CD14-positive monocyte (primary cell): Measurements from ENCODE around the gene SLC43A2. TPM values are rescaled to one million over a fixed set of nuclear protein-coding genes. Genes with fewer than 3 reads are reported as not detected.

Experiments
- DNase-seq, 3 donors: peaks; one replicate each; pipeline ENCODE4 v3.0.0-alpha.2; 2011 to 2022
- H2AFZ ChIP-seq: 2 replicates; pipeline ENCODE4 v1.6.0; 2012; ENCODE audit warnings: mild to moderate bottlenecking, low read depth, low read length, inconsistent platforms; ENCODE audit not compliant: insufficient read depth, poor library complexity, severe bottlenecking
- H3K27ac ChIP-seq, 2 donors: 1 replicate in 1 of 2; 2 replicates in 1 of 2; pipeline ENCODE4 v1.5.1; 2012 to 2013; ENCODE audit warnings: low read length in 2 of 2, control low read depth in 1 of 2, inconsistent platforms in 1 of 2, low read depth in 1 of 2, mild to moderate bottlenecking in 1 of 2
- H3K27me3 ChIP-seq, 2 donors: one replicate each; pipeline versions ENCODE4 v1.6.0 to v1.6.1; 2011 to 2013; ENCODE audit warnings: low read length in 2 of 2; ENCODE audit not compliant: control insufficient read depth in 2 of 2, insufficient read depth in 2 of 2
- H3K36me3 ChIP-seq, 2 donors: replicated peaks in 1 of 2; 1 replicate in 1 of 2; 2 replicates in 1 of 2; pipeline versions ENCODE4 v1.5.1 to v1.6.1; 2012 to 2013; ENCODE audit warnings: low read length in 2 of 2, control low read depth in 1 of 2, inconsistent platforms in 1 of 2, mild to moderate bottlenecking in 1 of 2; ENCODE audit not compliant: insufficient read depth in 2 of 2, control insufficient read depth in 1 of 2
- H3K4me1 ChIP-seq, 2 donors: 1 replicate in 1 of 2; 2 replicates in 1 of 2; pipeline versions ENCODE4 v1.5.1 to v1.6.1; 2012 to 2013; ENCODE audit warnings: low read length in 2 of 2, control low read depth in 1 of 2, inconsistent platforms in 1 of 2, mild to moderate bottlenecking in 1 of 2, moderate library complexity in 1 of 2; ENCODE audit not compliant: insufficient read depth in 2 of 2, control insufficient read depth in 1 of 2
- H3K4me2 ChIP-seq: replicated peaks from 2 replicates; pipeline ENCODE3; 2012; ENCODE audit warnings: low read length, moderate library complexity, mild to moderate bottlenecking; ENCODE audit not compliant: poor library complexity, severe bottlenecking; ENCODE audit errors: extremely low read depth
- H3K4me3 ChIP-seq, 3 experiments: fragments of 200-600 bp in 1 of 3; sonication (generic) in 1 of 3; replicated peaks in 1 of 3; 1 replicate in 2 of 3; 2 replicates in 1 of 3; pipeline ENCODE4 v1.5.1; 2011 to 2013; ENCODE audit warnings: low read length in 3 of 3, mild to moderate bottlenecking in 3 of 3, control low read depth in 2 of 3, low read depth in 2 of 3, inconsistent platforms in 1 of 3, moderate library complexity in 1 of 3
- H3K79me2 ChIP-seq: 2 replicates; pipeline ENCODE4 v1.6.0; 2012; ENCODE audit warnings: mild to moderate bottlenecking, control low read depth, inconsistent platforms, low read length, moderate library complexity; ENCODE audit not compliant: insufficient read depth
- H3K9ac ChIP-seq: 2 replicates; pipeline ENCODE4 v1.6.0; 2017; ENCODE audit warnings: low read length, mild to moderate bottlenecking; ENCODE audit not compliant: insufficient read depth, poor library complexity, severe bottlenecking
- H3K9me3 ChIP-seq, 2 donors: replicated peaks in 1 of 2; 1 replicate in 1 of 2; 2 replicates in 1 of 2; pipeline versions ENCODE4 v1.5.1 to v1.6.1; 2012 to 2013; ENCODE audit warnings: low read length in 2 of 2, control low read depth in 1 of 2; ENCODE audit not compliant: control insufficient read depth in 1 of 2, insufficient read depth in 1 of 2
- H4K20me1 ChIP-seq: 2 replicates; pipeline ENCODE4 v1.6.0; 2012; ENCODE audit warnings: mild to moderate bottlenecking, low read length, control low read depth, moderate library complexity; ENCODE audit not compliant: insufficient read depth
- H3K27ac Mint-ChIP-seq, 7 donors: one replicate each; pipeline ENCODE4 v1.8.0; 2020; ENCODE audit warnings: mild to moderate bottlenecking in 7 of 7, mixed read lengths in 7 of 7, moderate library complexity in 6 of 7, inconsistent platforms in 2 of 7
- H3K27me3 Mint-ChIP-seq, 3 donors: one replicate each; pipeline ENCODE4 v1.8.0; 2021 to 2022; ENCODE audit warnings: low read depth in 3 of 3, mild to moderate bottlenecking in 3 of 3, mixed read lengths in 3 of 3, moderate library complexity in 3 of 3, inconsistent platforms in 1 of 3
- H3K36me3 Mint-ChIP-seq, 2 donors: one replicate each; pipeline ENCODE4 v1.8.0; 2020; ENCODE audit warnings: mixed read lengths in 2 of 2, inconsistent platforms in 1 of 2, mild to moderate bottlenecking in 1 of 2
- H3K4me1 Mint-ChIP-seq: one replicate; pipeline ENCODE4 v1.8.0; 2020; ENCODE audit warnings: mild to moderate bottlenecking, mixed read lengths
- H3K4me3 Mint-ChIP-seq, 2 donors: one replicate each; pipeline ENCODE4 v1.8.0; 2020; ENCODE audit warnings: mild to moderate bottlenecking in 2 of 2, mixed read lengths in 2 of 2, moderate library complexity in 1 of 2
- H3K9me3 Mint-ChIP-seq, 7 donors: one replicate each; pipeline ENCODE4 v1.8.0; 2020 to 2022; ENCODE audit warnings: mixed read lengths in 7 of 7, mild to moderate bottlenecking in 6 of 7, moderate library complexity in 6 of 7, inconsistent platforms in 2 of 7
- CTCF ChIP-seq: fragments of 200-600 bp; IDR thresholded peaks from one replicate; pipeline ENCODE4 v1.8.0; 2022; ENCODE audit warnings: antibody characterized with exemption, mild to moderate bottlenecking
- WGBS: methylation state at CpG from one replicate; pipeline ENCODE4 v1.1.5; 2013; ENCODE audit warnings: missing lambda C conversion rate; ENCODE audit not compliant: insufficient coverage; 5-methylcytosine and 5-hydroxymethylcytosine counted together
- intact Hi-C, 2 donors: fragments of 100-400 bp; cut with micrococcal nuclease; formaldehyde crosslinking; loops; one replicate each; pipeline versions ENCODE4 v1.15.0 to v1.15.1; 2023
- polyA plus RNA-seq, 3 donors: library from polyadenylated mRNA; depleted of rRNA in 1 of 3; unstranded in 2 of 3; stranded (reverse) in 1 of 3; fragments of 300-500 nt in 2 of 3; fragments of >200 nt in 1 of 3; fragmentation: Illumina TruSeq in 2 of 3; gene quantifications; 1 replicate in 2 of 3; 2 replicates in 1 of 3; pipeline ENCODE4 v1.2.3, GENCODE V29; 2012 to 2021

Gene SLC43A2
- polyA plus RNA-seq, 3 donors, result 115 to 151 (median 117) TPM

GRCh38 chr17:1562176-1562643, 66.4 kb downstream of the SLC43A2 start:
- Histone ChIP-seq H3K27me3 (no peaks in the 10 kb centered on the region), H3K4me1 (peaks cover 33 to 48% of the 10 kb centered on the region in 2 donors), H3K9me3 (no peaks in the 10 kb centered on the region), H2AFZ (no peak overlapping the region), H3K4me3 (peak overlapping the region; percentile 42 to 88 (median 84)), H3K36me3 (peaks cover 4 to 15% of the 10 kb centered on the region in 2 donors), H3K4me2 (peak overlapping the region; percentile 75), H3K27ac (peak overlapping the region in 1 of 2 donors; percentile 66), H3K79me2 (peaks cover 49% of the 10 kb centered on the region), H4K20me1 (peaks cover 48% of the 10 kb centered on the region), H3K9ac (peak overlapping the region; percentile 83)
- Mint-ChIP-seq H3K9me3 (peaks cover 0 to 4% (median 0%) of the 10 kb centered on the region in 7 donors), H3K36me3 (peaks cover 29 to 35% of the 10 kb centered on the region in 2 donors), H3K4me1 (peaks cover 59% of the 10 kb centered on the region), H3K27me3 (peaks cover 6 to 20% (median 14%) of the 10 kb centered on the region in 3 donors), H3K4me3 (peak overlapping the region; percentile 39 to 91), H3K27ac (peak overlapping the region in 3 of 7 donors; percentile 30 to 82 (median 32))
- intact Hi-C loops, result loop anchor here in 1 of 2 donors (5.0 kb wide), 1 partner anchor 45 kb away; the partner anchor contains the start of gene INPP5K
- TF ChIP-seq CTCF, result peak; percentile 3
- under 1% methylated on average over 52 of the region's 62 CpGs for WGBS
- DNase-seq, result no peak

- H3K79me2 ChIP-seq, result peaks cover 53% of the 10 kb centered on the region
Observed at GRCh38 chr17:1561420-1562175, 67.0 kb downstream of the SLC43A2 start.

More at GRCh38 chr17:1561420-1562175, 67.0 kb downstream of the SLC43A2 start:
- no peaks in the 10 kb centered on the region for H3K27me3 ChIP-seq
- peaks cover 58% of the 10 kb centered on the region for H3K4me1 Mint-ChIP-seq
- no peaks in the 10 kb centered on the region for H3K9me3 ChIP-seq
- DNase-seq, result peak in 1 of 3 donors; percentile 31
- no peak overlapping the region for H2AFZ ChIP-seq
- peaks cover 31 to 48% of the 10 kb centered on the region in 2 donors for H3K4me1 ChIP-seq
- H3K4me3 ChIP-seq, result peak overlapping the region; percentile 42 to 88 (median 84)
- peak overlapping the region; percentile 75 for H3K4me2 ChIP-seq
- H3K27ac Mint-ChIP-seq, result peak overlapping the region; percentile 72 to 83 (median 80)
- H3K9me3 Mint-ChIP-seq, result peaks cover 0 to 4% (median 0%) of the 10 kb centered on the region in 7 donors
- TF ChIP-seq CTCF, result no peak
- H3K36me3 Mint-ChIP-seq, result peaks cover 33 to 39% of the 10 kb centered on the region in 2 donors
- peak overlapping the region in 1 of 2 donors; percentile 66 for H3K27ac ChIP-seq
- H4K20me1 ChIP-seq, result peaks cover 55% of the 10 kb centered on the region
- intact Hi-C loops, result loop anchor here in 1 of 2 donors (5.0 kb wide), 1 partner anchor 44 kb away; the partner anchor contains the start of gene INPP5K
- peaks cover 7 to 20% (median 14%) of the 10 kb centered on the region in 3 donors for H3K27me3 Mint-ChIP-seq
- H3K36me3 ChIP-seq, result peaks cover 4 to 15% of the 10 kb centered on the region in 2 donors
- peak overlapping the region; percentile 83 for H3K9ac ChIP-seq
- H3K4me3 Mint-ChIP-seq, result peak overlapping the region; percentile 91
- 15% methylated on average over 47 of the region's 47 CpGs for WGBS
